Measurements from ENCODE around the gene GPATCH1. TPM values are rescaled to one million over a fixed set of nuclear protein-coding genes. Genes with fewer than 3 reads are reported as not detected.

GPATCH1 gene
- total and polyA plus RNA-seq, 10 of the 15 experiments (the other 5 are each of a cell fraction or from before 2014, with no cell fraction given): 4.5 to 9.6 (median 7.2) TPM

- ChIA-PET SMC1A (ENCODE audit: uncharacterized antibody, unreplicated experiment) (no interaction called here), RAD21 (ENCODE audit: unreplicated experiment) (interaction anchor here (1.3 to 1.5 kb wide), 2 partner anchors 42 to 50 kb away, joined by 5 to 6 read pairs; no protein-coding TSS in a partner anchor), POLR2A (no interaction called here), CTCF (interaction anchor here (0.8 to 1.2 kb wide), 2 partner anchors 9 to 49 kb away, joined by 3 to 5 read pairs; no protein-coding TSS in a partner anchor)
- Histone ChIP-seq H2AFZ (ENCODE audit: control insufficient read depth, low read depth, low read length) (no peak overlapping the region), H3K9ac (ENCODE audit: control insufficient read depth, insufficient read depth, low read length) (no peak overlapping the region), H3K27ac (ENCODE audit: control insufficient read depth, insufficient read depth) (no peak overlapping the region), H3K4me1 (ENCODE audit: control insufficient read depth, insufficient read depth, low read length) (no peaks in the 10 kb centered on the region), H3K9me3 (replicated peaks; ENCODE audit: control insufficient read depth, insufficient read depth, low read length) (no peaks in the 10 kb centered on the region), H3K36me3 (ENCODE audit: control insufficient read depth in 2 of 2, insufficient read depth in 2 of 2, low read length in 1 of 2) (peaks cover 0 to 3% of the 10 kb centered on the region in 2 experiments; a peak in 1 of 4 replicates), H3K79me2 (ENCODE audit: control insufficient read depth, insufficient read depth, low read length) (no peaks in the 10 kb centered on the region), H4K20me1 (ENCODE audit: control insufficient read depth, insufficient read depth) (no peaks in the 10 kb centered on the region), H3K27me3 (replicated peaks in 1 of 2; ENCODE audit: control insufficient read depth in 2 of 2, insufficient read depth in 2 of 2, low read length in 1 of 2) (no peaks in the 10 kb centered on the region), H3K4me3 (no peak overlapping the region), H3K4me2 (ENCODE audit: control insufficient read depth, insufficient read depth) (0 out of 2 replicates have a peak overlapping the region, but pooled peaks have one; percentile 9)
- ATAC-seq (peak; percentile 37; the same call in 1 of the 3 replicates), DNase-seq (ENCODE audit: low read depth, low spot score) (no peak), FAIRE-seq (no peak)
- intact Hi-C loops (cut with micrococcal nuclease; ENCODE audit: unreplicated experiment) (no loop called here), in situ Hi-C loops (cut with MboI) (no loop called here)
- WGBS (ENCODE audit: insufficient coverage, insufficient replicate concordance, low lambda C conversion rate, missing lambda C conversion rate): 22% methylated on average over 23 of the region's 38 CpGs
- no TSS peak for BruUV-seq (replicated peaks)
- 0 out of 3 replicates have a peak, but pooled peaks of 1 of the 2 experiments have one; percentile 56 for TF ChIP-seq EGR1 (IDR thresholded peaks at IDR 0.05; ENCODE audit: borderline replicate concordance in 1 of 2, low read depth in 2 of 2, low read length in 2 of 2)
- TF ChIP-seq SREBF2 (IDR thresholded peaks at IDR 0.05; ENCODE audit: low read length): no peak
- no peak for TF ChIP-seq SMAD5 (IDR thresholded peaks at IDR 0.05; ENCODE audit: low read depth)
- no peak for TF ChIP-seq NFXL1 (IDR thresholded peaks at IDR 0.05; ENCODE audit: borderline replicate concordance)
- no peak for TF ChIP-seq ZNF687 (IDR thresholded peaks at IDR 0.05)
These were observed 53.6 kb downstream of the GPATCH1 start for GRCh38 chr19:33134571-33135041.
